ENCODE data around the gene LGALS4. TPM values are rescaled to one million over a fixed set of nuclear protein-coding genes. Genes with fewer than 3 reads are reported as not detected.
"Not testable (repeated sequence)": the region's sequence is repeated elsewhere in the genome, so short reads cannot be mapped to it uniquely, and the experiment has no call there.

LGALS4 gene
- total RNA-seq, 2 experiments from 2014 or later = 3.8 to 4.0 TPM

DNA sequence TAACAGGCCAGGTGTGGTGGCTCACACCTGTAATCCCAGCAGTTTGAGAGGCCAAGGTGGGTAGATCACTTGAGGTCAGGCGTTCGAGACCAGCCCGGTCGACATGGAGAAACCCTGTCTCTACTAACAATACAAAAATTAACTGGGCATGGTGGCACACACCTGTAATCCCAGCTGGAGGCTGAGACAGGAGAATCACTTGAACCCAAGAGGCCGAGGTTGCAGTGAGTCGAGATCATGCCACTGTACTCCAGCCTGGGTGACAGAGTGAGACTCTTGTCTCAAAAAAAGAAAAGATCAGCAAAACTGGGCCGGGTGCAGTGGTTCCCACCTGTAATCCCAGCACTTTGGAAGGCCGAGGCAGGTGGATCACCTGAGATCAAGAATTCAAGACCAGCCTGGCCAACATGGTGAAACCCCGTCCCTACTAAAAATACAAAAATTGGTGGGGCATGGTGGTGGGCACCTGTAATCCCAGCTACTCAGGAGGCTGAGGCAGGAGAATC lies 50.8 kb downstream of the LGALS4 start:
- H3K4me1 Mint-ChIP-seq; ATAC-seq (ENCODE audit: low read depth); DNase-seq; H3K27me3 Mint-ChIP-seq; H3K9me3 Mint-ChIP-seq; H3K4me3 Mint-ChIP-seq; POLR2A ChIA-PET; H3K36me3 Mint-ChIP-seq; H3K27ac Mint-ChIP-seq: not testable (repeated sequence)

DNA sequence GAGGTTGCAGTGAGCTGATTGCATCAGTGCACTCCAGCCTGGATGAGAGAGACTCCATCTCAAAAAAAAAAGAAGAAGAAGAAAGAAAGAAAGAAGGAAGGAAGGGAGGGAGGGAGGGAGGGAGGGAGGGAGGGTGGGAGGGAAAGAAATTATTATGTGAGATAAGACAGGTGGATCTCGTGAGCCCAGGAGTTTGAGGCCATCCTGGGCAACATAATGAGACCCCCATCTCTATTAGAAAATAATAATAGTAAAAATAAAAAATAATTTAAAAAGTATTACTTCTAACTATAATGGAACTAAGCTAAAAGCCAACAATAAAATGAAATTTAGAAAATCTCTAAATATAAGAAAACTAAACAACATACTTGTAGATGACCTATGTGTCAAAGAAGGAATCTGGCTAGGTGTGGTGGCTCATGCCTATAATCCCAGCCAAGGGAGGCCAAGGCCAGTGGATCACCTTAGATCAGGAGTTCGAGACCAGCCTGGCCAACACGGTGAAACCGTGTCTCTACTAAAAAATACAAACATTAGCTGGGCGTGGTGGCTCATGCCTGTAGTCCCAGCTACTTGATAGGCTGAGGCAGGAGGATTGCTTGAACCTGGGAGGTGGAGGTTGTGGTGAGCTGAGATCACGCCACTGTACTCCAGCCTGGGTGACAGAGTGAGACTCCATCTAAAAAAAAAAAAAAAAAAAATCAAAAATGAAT lies 51.8 kb downstream of the LGALS4 start:
- H3K9me3 Mint-ChIP-seq; H3K4me1 Mint-ChIP-seq; ATAC-seq (ENCODE audit: low read depth); H3K27ac Mint-ChIP-seq; H3K36me3 Mint-ChIP-seq; POLR2A ChIA-PET; DNase-seq; H3K27me3 Mint-ChIP-seq; H3K4me3 Mint-ChIP-seq: not testable (repeated sequence)

DNA sequence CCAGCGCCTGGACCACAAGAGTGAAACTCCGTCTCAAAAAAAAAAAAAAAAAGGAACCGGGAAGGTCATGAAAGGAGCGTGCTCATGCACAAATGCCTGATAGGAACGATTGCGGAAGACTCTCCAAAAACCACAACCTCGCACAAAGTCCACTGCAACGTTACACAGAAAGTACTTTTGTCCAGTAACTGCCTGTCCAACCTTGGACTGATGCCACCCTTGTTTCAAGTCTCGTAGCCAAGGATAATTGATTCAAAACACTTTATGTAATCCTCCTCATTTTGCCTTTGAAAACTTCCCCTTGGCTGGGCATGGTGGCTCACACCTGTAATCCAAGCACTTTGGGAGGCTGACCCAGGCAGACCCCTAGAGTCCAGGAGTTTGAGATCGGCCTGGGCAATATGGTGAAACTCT lies 53.1 kb downstream of the LGALS4 start:
- H3K36me3 Mint-ChIP-seq = no peaks in the 10 kb centered on the region
- DNase-seq (no peak), ATAC-seq (ENCODE audit: low read depth) (no peak)
- POLR2A ChIA-PET = no interaction called here
- no peak overlapping the region for H3K27ac Mint-ChIP-seq
- no peaks in the 10 kb centered on the region for H3K9me3 Mint-ChIP-seq
- peaks cover 2% of the 10 kb centered on the region for H3K27me3 Mint-ChIP-seq
- H3K4me1 Mint-ChIP-seq = no peaks in the 10 kb centered on the region
- no peak overlapping the region for H3K4me3 Mint-ChIP-seq

- H3K4me1 Mint-ChIP-seq; POLR2A ChIA-PET; ATAC-seq (ENCODE audit: low read depth); H3K27ac Mint-ChIP-seq; H3K36me3 Mint-ChIP-seq; DNase-seq; H3K9me3 Mint-ChIP-seq; H3K4me3 Mint-ChIP-seq: not testable (repeated sequence)
- peaks cover 21% of the 10 kb centered on the region for H3K27me3 Mint-ChIP-seq
These were observed 58.5 kb downstream of the LGALS4 start for GRCh38 chr19:38754196-38754595.

GRCh38 chr19:38753783-38754182 lies 59.0 kb downstream of the LGALS4 start:
- H3K36me3 Mint-ChIP-seq; H3K4me3 Mint-ChIP-seq; POLR2A ChIA-PET; H3K4me1 Mint-ChIP-seq; DNase-seq; ATAC-seq (ENCODE audit: low read depth); H3K27ac Mint-ChIP-seq; H3K9me3 Mint-ChIP-seq: not testable (repeated sequence)
- peaks cover 21% of the 10 kb centered on the region for H3K27me3 Mint-ChIP-seq

Other genes with a start within 250 kb of the LGALS4 start
- gene MAP4K1, start 195.0 kb downstream of the LGALS4 start, total RNA-seq = 100 to 1,000 TPM; 299 to 313 TPM
- gene EIF3K, start 193.8 kb downstream of the LGALS4 start, total RNA-seq = 100 to 1,000 TPM; 307 to 308 TPM
- gene ACTN4, start 165.3 kb downstream of the LGALS4 start, total RNA-seq = 100 to 1,000 TPM; 236 to 252 TPM
- gene CAPN12, start 68.5 kb downstream of the LGALS4 start, total RNA-seq = 10 to 100 TPM; 22.7 to 26.4 TPM
- not detected for gene LGALS7, start 39.4 kb downstream of the LGALS4 start, total RNA-seq
- not detected for gene LGALS7B, start 23.7 kb downstream of the LGALS4 start, total RNA-seq
- gene ECH1, start 18.8 kb upstream of the LGALS4 start, total RNA-seq = 100 to 1,000 TPM; 184 TPM
- 100 to 1,000 TPM; 441 to 455 TPM for gene HNRNPL, start 37.0 kb upstream of the LGALS4 start, total RNA-seq
- gene RINL, start 65.3 kb upstream of the LGALS4 start, total RNA-seq = 10 to 100 TPM; 71.3 to 74.2 TPM
- 10 to 100 TPM; 46.6 to 49.1 TPM for gene SIRT2, start 86.7 kb upstream of the LGALS4 start, total RNA-seq
- gene NFKBIB, start 87.0 kb upstream of the LGALS4 start, total RNA-seq = 10 to 100 TPM; 30.0 to 31.1 TPM
- gene CCER2, start 99.2 kb upstream of the LGALS4 start, total RNA-seq = 1 to 10 TPM in 1 of 2 experiments, under 1 TPM in 1; 0.88 to 1.3 TPM
- gene SARS2, start 117.8 kb upstream of the LGALS4 start, total RNA-seq = 10 to 100 TPM; 35.6 to 40.7 TPM
- 10 to 100 TPM; 36.7 to 47.5 TPM for gene MRPS12, start 118.0 kb upstream of the LGALS4 start, total RNA-seq
- not detected for gene FBXO17, start 162.8 kb upstream of the LGALS4 start, total RNA-seq
- not detected for gene FBXO27, start 219.6 kb upstream of the LGALS4 start, total RNA-seq